B cell (primary cell): ENCODE data around the gene NR1D1. TPM values are rescaled to one million over a fixed set of nuclear protein-coding genes. Genes with fewer than 3 reads are reported as not detected.
A peak's percentile ranks its signal among the peaks of the same experiment; 100 is the strongest.

Experiments
- ATAC-seq: fragments of 200-7000 bp; cut with Tn5 transposase; one replicate; pipeline ENCODE4 v1.10.0; 2021; ENCODE audit warnings: low read depth, mild to moderate bottlenecking, moderate number of reproducible peaks, moderate library complexity
- CTCF ChIA-PET: fragments of 350-600 bp; sonication (Branson Sonifier 250); formaldehyde crosslinking; loops from one replicate; lab custom pipeline; 2021; ENCODE audit warnings: antibody characterized with exemption, inconsistent platforms; lab: Charles Lee
- POLR2A ChIA-PET: fragments of 350-600 bp; sonication (Branson Sonifier 250); formaldehyde crosslinking; loops from one replicate; lab custom pipeline; 2021; ENCODE audit warnings: antibody characterized with exemption; lab: Charles Lee
- DNase-seq: peaks from one replicate; pipeline ENCODE4 v3.0.0; 2013
- H2AFZ ChIP-seq: 2 replicates; pipeline ENCODE4 v1.6.1; 2012; ENCODE audit warnings: mild to moderate bottlenecking, low read depth, low read length; ENCODE audit not compliant: insufficient read depth, poor library complexity, severe bottlenecking
- H3K27ac ChIP-seq, 2 donors: 1 replicate in 1 of 2; 2 replicates in 1 of 2; pipeline ENCODE4 v1.5.1; 2012 to 2013; ENCODE audit warnings: low read length in 2 of 2, mild to moderate bottlenecking in 2 of 2, moderate library complexity in 1 of 2
- H3K27me3 ChIP-seq, 4 experiments: fragments of 200-600 bp in 1 of 4; sonication (generic) in 1 of 4; replicated peaks in 1 of 4; 1 replicate in 2 of 4; 2 replicates in 2 of 4; pipeline versions ENCODE4 v1.6.1 to v1.7.0; 2013 to 2016; ENCODE audit warnings: low read length in 3 of 4, mild to moderate bottlenecking in 2 of 4, mixed read lengths in 1 of 4, moderate library complexity in 1 of 4; ENCODE audit not compliant: insufficient read depth in 4 of 4, control insufficient read depth in 3 of 4; ENCODE audit errors: control extremely low read depth in 1 of 4
- H3K36me3 ChIP-seq, 2 experiments: replicated peaks in 1 of 2; 1 replicate in 1 of 2; 2 replicates in 1 of 2; pipeline versions ENCODE4 v1.6.1 to v1.7.1; 2013; ENCODE audit warnings: low read length in 1 of 2; ENCODE audit not compliant: insufficient read depth in 2 of 2, control insufficient read depth in 1 of 2; ENCODE audit errors: control extremely low read depth in 1 of 2, extremely low read depth in 1 of 2
- H3K4me1 ChIP-seq, 2 donors: fragments of 200-600 bp in 1 of 2; sonication (generic) in 1 of 2; 1 replicate in 1 of 2; 2 replicates in 1 of 2; pipeline versions ENCODE4 v1.5.1 to v1.6.1; 2013 to 2017; ENCODE audit warnings: low read length in 2 of 2; ENCODE audit not compliant: control insufficient read depth in 2 of 2, insufficient read depth in 2 of 2
- H3K4me2 ChIP-seq: replicated peaks from 2 replicates; pipeline ENCODE3; 2012; ENCODE audit warnings: mild to moderate bottlenecking, low read depth, low read length; ENCODE audit not compliant: poor library complexity, severe bottlenecking
- H3K4me3 ChIP-seq, 5 experiments: fragments of 200-600 bp in 1 of 5; sonication (generic) in 1 of 5; 1 replicate in 3 of 5; 2 replicates in 2 of 5; pipeline versions ENCODE4 v1.5.1 to v1.7.0; 2011 to 2016; ENCODE audit warnings: low read length in 4 of 5, mild to moderate bottlenecking in 4 of 5, low read depth in 2 of 5, control low read depth in 1 of 5, moderate library complexity in 1 of 5; ENCODE audit not compliant: insufficient read depth in 1 of 5; ENCODE audit errors: control extremely low read depth in 1 of 5, extremely low read depth in 1 of 5
- H3K79me2 ChIP-seq: fragments of 200-600 bp; sonication (generic); one replicate; pipeline ENCODE4 v1.6.0; 2016; ENCODE audit warnings: low read length; ENCODE audit not compliant: control insufficient read depth, insufficient read depth
- H3K9ac ChIP-seq: fragments of 200-600 bp; sonication (generic); 2 replicates; pipeline ENCODE4 v1.6.1; 2017; ENCODE audit warnings: mild to moderate bottlenecking, low read length, moderate library complexity
- H3K9me3 ChIP-seq, 3 donors: one replicate each; pipeline versions ENCODE4 v1.6.1 to v1.7.1; 2013; ENCODE audit warnings: low read length in 2 of 3; ENCODE audit not compliant: control insufficient read depth in 2 of 3, insufficient read depth in 1 of 3; ENCODE audit errors: control extremely low read depth in 1 of 3
- H4K20me1 ChIP-seq: 2 replicates; pipeline ENCODE4 v1.6.0; 2012; ENCODE audit warnings: mild to moderate bottlenecking, low read length; ENCODE audit not compliant: insufficient read depth, control insufficient read depth, poor library complexity, severe bottlenecking
- H3K27ac Mint-ChIP-seq: one replicate; pipeline ENCODE4 v1.8.0; 2021; ENCODE audit warnings: mixed read lengths
- H3K27me3 Mint-ChIP-seq: one replicate; pipeline ENCODE4 v1.8.0; 2021; ENCODE audit warnings: mixed read lengths
- H3K4me1 Mint-ChIP-seq: one replicate; pipeline ENCODE4 v1.8.0; 2021; ENCODE audit warnings: mixed read lengths
- H3K4me3 Mint-ChIP-seq: one replicate; pipeline ENCODE4 v1.8.0; 2021; ENCODE audit warnings: mixed read lengths
- H3K9me3 Mint-ChIP-seq: one replicate; pipeline ENCODE4 v1.8.0; 2022; ENCODE audit warnings: mixed read lengths; ENCODE audit not compliant: insufficient read depth
- EZH2 ChIP-seq: IDR thresholded peaks from 2 replicates; pipeline ENCODE4 v1.6.1; 2012; ENCODE audit warnings: borderline replicate concordance, low read depth, mild to moderate bottlenecking, moderate library complexity, low read length; ENCODE audit not compliant: insufficient read depth, poor library complexity, severe bottlenecking
- WGBS: methylation state at CpG from one replicate; pipeline ENCODE4 v1.1.5; 2013; ENCODE audit warnings: missing lambda C conversion rate; ENCODE audit not compliant: insufficient coverage; 5-methylcytosine and 5-hydroxymethylcytosine counted together
- intact Hi-C: fragments of 100-400 bp; cut with micrococcal nuclease; formaldehyde crosslinking; loops from one replicate; pipeline ENCODE4 v1.10.0; 2022
- polyA minus RNA-seq: library from RNA; depleted of rRNA, polyadenylated mRNA; stranded (reverse); fragments of >200 nt; gene quantifications from 2 replicates; pipeline ENCODE4 v1.2.3, GENCODE V29; 2012
- polyA plus RNA-seq: library from polyadenylated mRNA; depleted of rRNA; stranded (reverse); fragments of >200 nt; gene quantifications from 2 replicates; pipeline ENCODE4 v1.2.3, GENCODE V29; 2012
- total RNA-seq, 2 donors: library from RNA; stranded (reverse); fragments of 120-200 nt in 1 of 2; gene quantifications; 1 replicate in 1 of 2; 2 replicates in 1 of 2; pipeline versions ENCODE4 v1.2.3 to v1.2.4, GENCODE V29; 2013 to 2022
- TF ChIP-seq, protein P1 (sequence below): fragments of 200-600 bp; IDR thresholded peaks from one replicate; pipeline ENCODE4 v1.8.0; 2022; ENCODE audit warnings: antibody characterized with exemption, mild to moderate bottlenecking

The NR1D1 gene
- total RNA-seq (6.7 and 6.8 TPM in 2 replicates), polyA plus RNA-seq (6.5 and 7.7 TPM in 2 replicates), polyA minus RNA-seq (2.5 and 4.7 TPM in 2 replicates)
- 1.2 TPM for total RNA-seq (2013)

DNA sequence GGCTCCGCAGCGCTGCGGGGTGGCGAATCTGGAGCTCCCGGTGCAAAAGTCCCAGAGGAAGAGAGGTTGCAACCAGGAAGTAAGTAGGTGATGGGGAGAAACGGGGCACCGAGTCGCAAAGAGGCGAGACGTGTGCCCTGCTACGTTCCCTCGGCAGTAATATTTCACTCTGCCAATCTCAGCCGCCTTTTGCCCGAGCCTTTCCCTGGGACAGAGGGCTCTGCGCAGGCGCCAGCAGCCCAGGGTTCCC lies at the start of gene NR1D1:
Gene NR1D1 (minus strand): TSS at position 171 of the 250 bp plus-strand sequence. CDS start 495 bp downstream, outside the sequence.
- Mint-ChIP-seq H3K9me3 (no peaks in the 10 kb centered on the region), H3K4me3 (peak within 1 kb of the TSS; percentile 77), H3K27ac (peak within 1 kb of the TSS; percentile 89), H3K27me3 (no peaks in the 10 kb centered on the region), H3K4me1 (peaks cover 68% of the 10 kb centered on the region)
- no peak for DNase-seq
- no peaks in the 10 kb centered on the region for H3K79me2 ChIP-seq
- TF ChIP-seq EZH2, result no peak
- TF ChIP-seq, protein P1, sequence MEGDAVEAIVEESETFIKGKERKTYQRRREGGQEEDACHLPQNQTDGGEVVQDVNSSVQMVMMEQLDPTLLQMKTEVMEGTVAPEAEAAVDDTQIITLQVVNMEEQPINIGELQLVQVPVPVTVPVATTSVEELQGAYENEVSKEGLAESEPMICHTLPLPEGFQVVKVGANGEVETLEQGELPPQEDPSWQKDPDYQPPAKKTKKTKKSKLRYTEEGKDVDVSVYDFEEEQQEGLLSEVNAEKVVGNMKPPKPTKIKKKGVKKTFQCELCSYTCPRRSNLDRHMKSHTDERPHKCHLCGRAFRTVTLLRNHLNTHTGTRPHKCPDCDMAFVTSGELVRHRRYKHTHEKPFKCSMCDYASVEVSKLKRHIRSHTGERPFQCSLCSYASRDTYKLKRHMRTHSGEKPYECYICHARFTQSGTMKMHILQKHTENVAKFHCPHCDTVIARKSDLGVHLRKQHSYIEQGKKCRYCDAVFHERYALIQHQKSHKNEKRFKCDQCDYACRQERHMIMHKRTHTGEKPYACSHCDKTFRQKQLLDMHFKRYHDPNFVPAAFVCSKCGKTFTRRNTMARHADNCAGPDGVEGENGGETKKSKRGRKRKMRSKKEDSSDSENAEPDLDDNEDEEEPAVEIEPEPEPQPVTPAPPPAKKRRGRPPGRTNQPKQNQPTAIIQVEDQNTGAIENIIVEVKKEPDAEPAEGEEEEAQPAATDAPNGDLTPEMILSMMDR, result no peak
- H3K4me3 ChIP-seq, result peak within 1 kb of the TSS; percentile 51 to 91 (median 78)
- peaks cover 0 to 14% (median 0%) of the 10 kb centered on the region in 3 donors for H3K9me3 ChIP-seq
- no peaks in the 10 kb centered on the region for H3K27me3 ChIP-seq
- H3K4me1 ChIP-seq, result peaks cover 47 to 59% of the 10 kb centered on the region in 2 donors
- POLR2A ChIA-PET, result interaction anchor here (0.8 to 3.0 kb wide), 8 partner anchors 10 to 120 kb away, joined by 3 to 31 read pairs (median 4); partner anchors contain the start of genes CASC3, MED24, MSL1 and PSMD3
- CTCF ChIA-PET, result interaction anchor here (1.0 to 7.7 kb wide), 11 partner anchors 9 to 479 kb away, joined by 3 to 111 read pairs (median 6); partner anchors contain the start of genes CASC3, MED24 and THRA
- H3K9ac ChIP-seq, result peak within 1 kb of the TSS; percentile 77
- peak within 1 kb of the TSS; percentile 92 to 93 for H3K27ac ChIP-seq
- H4K20me1 ChIP-seq, result no peaks in the 10 kb centered on the region
- ATAC-seq, result no peak
- intact Hi-C loops, result loop anchor here (1.0 kb wide), 4 partner anchors 8 to 148 kb away; partner anchors contain the start of gene MED24
- H3K36me3 ChIP-seq, result peaks cover 0 to 11% of the 10 kb centered on the region in 2 experiments
- WGBS, result 0% methylated on average over 16 of the region's 16 CpGs
- H2AFZ ChIP-seq, result peak within 1 kb of the TSS; percentile 70
- H3K4me2 ChIP-seq, result peak within 1 kb of the TSS; percentile 90

DNA sequence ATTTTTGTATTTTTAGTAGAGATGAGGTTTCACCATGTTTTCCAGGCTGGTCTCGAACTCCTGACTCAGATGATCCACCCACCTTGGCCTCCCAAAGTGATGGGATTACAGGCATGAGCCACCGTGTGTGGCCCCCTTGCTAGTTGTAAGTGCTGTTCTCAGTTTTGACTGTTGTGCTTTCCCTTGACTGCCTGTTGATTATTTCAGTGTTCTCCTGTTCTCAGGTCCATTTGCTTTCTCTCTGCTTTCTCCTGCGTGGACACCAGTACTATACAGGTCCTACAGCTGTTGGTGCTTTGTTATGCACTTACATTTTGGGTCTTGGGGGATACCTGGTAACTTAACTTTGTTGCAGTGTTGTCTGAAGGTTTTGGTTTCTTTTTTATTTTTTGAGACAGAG lies 48.1 kb upstream of the NR1D1 start:
- intact Hi-C loops, result no loop called here
- no peak overlapping the region for H3K27ac Mint-ChIP-seq
- H3K79me2 ChIP-seq, result peaks cover 91% of the 10 kb centered on the region

More for the DNA sequence above, 48.1 kb upstream of the NR1D1 start:
- Histone ChIP-seq H3K36me3 (peaks cover 7 to 55% of the 10 kb centered on the region in 2 experiments), H3K27ac (no peak overlapping the region), H3K27me3 (no peaks in the 10 kb centered on the region), H3K4me3 (no peak overlapping the region), H4K20me1 (peaks cover 48% of the 10 kb centered on the region), H3K9ac (no peak overlapping the region), H3K4me1 (peaks cover 0 to 5% of the 10 kb centered on the region in 2 donors), H3K9me3 (no peaks in the 10 kb centered on the region), H2AFZ (no peak overlapping the region), H3K4me2 (no peak overlapping the region)
- ChIA-PET POLR2A (interaction anchor here (1.1 kb wide), 1 partner anchor 20 kb away, joined by 3 read pairs; no protein-coding TSS in a partner anchor), CTCF (interaction anchor here (0.8 to 2.2 kb wide), 6 partner anchors 9 to 43 kb away, joined by 3 to 6 read pairs (median 3); no protein-coding TSS in a partner anchor)
- Mint-ChIP-seq H3K27me3 (no peaks in the 10 kb centered on the region), H3K9me3 (no peaks in the 10 kb centered on the region), H3K4me1 (peaks cover 39% of the 10 kb centered on the region), H3K4me3 (no peak overlapping the region)
- DNase-seq, result no peak
- no peak for ATAC-seq
- 93% methylated on average over 2 of the region's 3 CpGs for WGBS
- TF ChIP-seq EZH2, result no peak
- TF ChIP-seq, protein P1, result no peak
